ENCODE data around the gene NETO1.

DNA sequence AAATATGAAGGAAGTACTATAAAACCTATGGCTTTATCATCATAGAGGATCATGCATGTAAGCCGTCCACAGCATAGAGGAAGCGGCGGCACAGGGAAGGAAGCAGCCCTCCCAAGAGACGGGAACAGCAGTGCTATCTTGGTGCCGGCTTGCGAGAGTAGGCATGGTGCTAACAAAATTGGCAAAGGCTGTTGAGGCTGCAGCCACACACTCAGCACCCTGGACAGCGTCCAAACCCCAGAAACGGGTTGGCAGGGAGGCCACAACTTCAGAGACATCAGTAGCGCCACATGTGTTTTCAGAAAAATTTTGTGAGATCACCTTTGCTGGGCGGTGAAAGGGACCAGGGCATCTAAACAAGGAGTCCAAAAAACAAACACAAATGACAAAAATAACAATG, 37.7 kb downstream of the NETO1 start:
- TF ChIP-seq CTCF (IDR thresholded peaks at IDR 0.05): no peak
- TF ChIP-seq POLR2A (IDR thresholded peaks at IDR 0.05): no peak

All from uterus (tissue), 2 donors.